ENCODE data around the gene PRKCH.

PRKCH gene

GRCh38 chr14:61575126-61575525, 253.7 kb downstream of the PRKCH start:
- H2BK120ac ChIP-seq (ENCODE audit: low read depth, low read length), result no peak overlapping the region
- no CpG with 5 or more reads among the region's 3 CpGs for WGBS (ENCODE audit: extremely low coverage, insufficient coverage, low lambda C conversion rate)
- no peak overlapping the region for H3K4me3 ChIP-seq (ENCODE audit: low read length)
- no peak overlapping the region for H2BK15ac ChIP-seq (replicated peaks; ENCODE audit: low read depth)
- H3K18ac ChIP-seq (ENCODE audit: low read length), result no peak overlapping the region
- no peaks in the 10 kb centered on the region for H3K4me1 ChIP-seq (ENCODE audit: control insufficient read depth, low read depth, low read length)
- no peak overlapping the region for H2BK5ac ChIP-seq (ENCODE audit: low read length)
- no peak for DNase-seq
- no peak overlapping the region for H4K8ac ChIP-seq (ENCODE audit: low read depth, low read length)
- H3K9ac ChIP-seq (ENCODE audit: low read length), result no peak overlapping the region
- H4K5ac ChIP-seq (ENCODE audit: low read length), result no peak overlapping the region
- no peak overlapping the region for H2AK5ac ChIP-seq (ENCODE audit: low read length)
- H3K79me2 ChIP-seq (ENCODE audit: control insufficient read depth, insufficient read depth, low read length), result no peaks in the 10 kb centered on the region
- H3K56ac ChIP-seq (ENCODE audit: low read length), result no peak overlapping the region
- H3K23ac ChIP-seq (ENCODE audit: low read length), result no peak overlapping the region
- H3K4ac ChIP-seq (ENCODE audit: low read depth, low read length), result no peak overlapping the region
- H3K4me2 ChIP-seq (ENCODE audit: low read length), result no peak overlapping the region
- H3K27ac ChIP-seq (ENCODE audit: low read depth, low read length), result no peak overlapping the region
- H3K27me3 ChIP-seq (ENCODE audit: insufficient read depth, low read length, poor library complexity), result no peaks in the 10 kb centered on the region
- no peaks in the 10 kb centered on the region for H3K36me3 ChIP-seq (ENCODE audit: control insufficient read depth, insufficient read depth, low read length)
- H3K79me1 ChIP-seq (ENCODE audit: low read length), result no peaks in the 10 kb centered on the region

- no peak overlapping the region for H3K9ac ChIP-seq (ENCODE audit: low read length)
- H2AK5ac ChIP-seq (ENCODE audit: low read length), result no peak overlapping the region
- no peak overlapping the region for H3K4me2 ChIP-seq (ENCODE audit: low read length)
- no peak overlapping the region for H2BK15ac ChIP-seq (replicated peaks; ENCODE audit: low read depth)
- no peak for DNase-seq
- no peaks in the 10 kb centered on the region for H3K36me3 ChIP-seq (ENCODE audit: control insufficient read depth, insufficient read depth, low read length)
- H3K4me1 ChIP-seq (ENCODE audit: control insufficient read depth, low read depth, low read length), result no peaks in the 10 kb centered on the region
- H4K8ac ChIP-seq (ENCODE audit: low read depth, low read length), result no peak overlapping the region
- no peak overlapping the region for H3K18ac ChIP-seq (ENCODE audit: low read length)
- H4K5ac ChIP-seq (ENCODE audit: low read length), result no peak overlapping the region
- H3K4me3 ChIP-seq (ENCODE audit: low read length), result no peak overlapping the region
- no peak overlapping the region for H3K56ac ChIP-seq (ENCODE audit: low read length)
- WGBS (ENCODE audit: extremely low coverage, insufficient coverage, low lambda C conversion rate), result no CpG with 5 or more reads among the region's 6 CpGs
- no peak overlapping the region for H2BK5ac ChIP-seq (ENCODE audit: low read length)
- H3K27ac ChIP-seq (ENCODE audit: low read depth, low read length), result no peak overlapping the region
- no peaks in the 10 kb centered on the region for H3K27me3 ChIP-seq (ENCODE audit: insufficient read depth, low read length, poor library complexity)
- H2BK120ac ChIP-seq (ENCODE audit: low read depth, low read length), result no peak overlapping the region
- no peak overlapping the region for H3K23ac ChIP-seq (ENCODE audit: low read length)
- H3K79me2 ChIP-seq (ENCODE audit: control insufficient read depth, insufficient read depth, low read length), result no peaks in the 10 kb centered on the region
- no peak overlapping the region for H3K4ac ChIP-seq (ENCODE audit: low read depth, low read length)
- H3K79me1 ChIP-seq (ENCODE audit: low read length), result no peaks in the 10 kb centered on the region
These were observed 254.3 kb downstream of the PRKCH start for GRCh38 chr14:61575551-61576150.

GRCh38 chr14:61577506-61577931, 256.1 kb downstream of the PRKCH start:
- no CpG with 5 or more reads among the region's 2 CpGs for WGBS (ENCODE audit: extremely low coverage, insufficient coverage, low lambda C conversion rate)
- no peak overlapping the region for H3K4me3 ChIP-seq (ENCODE audit: low read length)
- H2BK15ac ChIP-seq (replicated peaks; ENCODE audit: low read depth), result no peak overlapping the region
- no peak overlapping the region for H3K18ac ChIP-seq (ENCODE audit: low read length)
- H4K8ac ChIP-seq (ENCODE audit: low read depth, low read length), result no peak overlapping the region
- H3K79me2 ChIP-seq (ENCODE audit: control insufficient read depth, insufficient read depth, low read length), result no peaks in the 10 kb centered on the region
- H3K27me3 ChIP-seq (ENCODE audit: insufficient read depth, low read length, poor library complexity), result no peaks in the 10 kb centered on the region
- H3K9ac ChIP-seq (ENCODE audit: low read length), result no peak overlapping the region
- no peak overlapping the region for H3K4ac ChIP-seq (ENCODE audit: low read depth, low read length)
- no peak overlapping the region for H2BK120ac ChIP-seq (ENCODE audit: low read depth, low read length)
- H3K4me2 ChIP-seq (ENCODE audit: low read length), result no peak overlapping the region
- H3K56ac ChIP-seq (ENCODE audit: low read length), result no peak overlapping the region
- H2BK5ac ChIP-seq (ENCODE audit: low read length), result no peak overlapping the region
- no peak overlapping the region for H3K23ac ChIP-seq (ENCODE audit: low read length)
- H3K36me3 ChIP-seq (ENCODE audit: control insufficient read depth, insufficient read depth, low read length), result no peaks in the 10 kb centered on the region
- H2AK5ac ChIP-seq (ENCODE audit: low read length), result no peak overlapping the region
- no peaks in the 10 kb centered on the region for H3K4me1 ChIP-seq (ENCODE audit: control insufficient read depth, low read depth, low read length)
- no peaks in the 10 kb centered on the region for H3K79me1 ChIP-seq (ENCODE audit: low read length)
- DNase-seq, result no peak
- H3K27ac ChIP-seq (ENCODE audit: low read depth, low read length), result no peak overlapping the region
- no peak overlapping the region for H4K5ac ChIP-seq (ENCODE audit: low read length)

GRCh38 chr14:61578745-61579144, 257.4 kb downstream of the PRKCH start:
- Histone ChIP-seq H3K36me3 (ENCODE audit: control insufficient read depth, insufficient read depth, low read length) (no peaks in the 10 kb centered on the region), H3K18ac (ENCODE audit: low read length) (no peak overlapping the region), H3K9ac (ENCODE audit: low read length) (no peak overlapping the region), H3K79me2 (ENCODE audit: control insufficient read depth, insufficient read depth, low read length) (no peaks in the 10 kb centered on the region), H4K5ac (ENCODE audit: low read length) (no peak overlapping the region), H3K4me2 (ENCODE audit: low read length) (no peak overlapping the region), H3K4ac (ENCODE audit: low read depth, low read length) (no peak overlapping the region), H2BK120ac (ENCODE audit: low read depth, low read length) (no peak overlapping the region), H3K56ac (ENCODE audit: low read length) (no peak overlapping the region), H3K23ac (ENCODE audit: low read length) (no peak overlapping the region), H2AK5ac (ENCODE audit: low read length) (no peak overlapping the region), H3K27ac (ENCODE audit: low read depth, low read length) (no peak overlapping the region), H3K4me1 (ENCODE audit: control insufficient read depth, low read depth, low read length) (no peaks in the 10 kb centered on the region), H3K27me3 (ENCODE audit: insufficient read depth, low read length, poor library complexity) (no peaks in the 10 kb centered on the region), H4K8ac (ENCODE audit: low read depth, low read length) (no peak overlapping the region), H2BK15ac (replicated peaks; ENCODE audit: low read depth) (no peak overlapping the region), H3K79me1 (ENCODE audit: low read length) (no peaks in the 10 kb centered on the region), H2BK5ac (ENCODE audit: low read length) (no peak overlapping the region), H3K4me3 (ENCODE audit: low read length) (no peak overlapping the region)
- DNase-seq, result no peak
- no CpG with 5 or more reads among the region's 2 CpGs for WGBS (ENCODE audit: extremely low coverage, insufficient coverage, low lambda C conversion rate)

GRCh38 chr14:61581340-61581739, 260.0 kb downstream of the PRKCH start:
- no peak for DNase-seq
- Histone ChIP-seq H2BK5ac (ENCODE audit: low read length) (no peak overlapping the region), H4K8ac (ENCODE audit: low read depth, low read length) (no peak overlapping the region), H3K79me2 (ENCODE audit: control insufficient read depth, insufficient read depth, low read length) (no peaks in the 10 kb centered on the region), H4K5ac (ENCODE audit: low read length) (no peak overlapping the region), H3K27me3 (ENCODE audit: insufficient read depth, low read length, poor library complexity) (no peaks in the 10 kb centered on the region), H3K18ac (ENCODE audit: low read length) (no peak overlapping the region), H3K56ac (ENCODE audit: low read length) (no peak overlapping the region), H3K4me2 (ENCODE audit: low read length) (no peak overlapping the region), H3K4me1 (ENCODE audit: control insufficient read depth, low read depth, low read length) (no peaks in the 10 kb centered on the region), H3K23ac (ENCODE audit: low read length) (no peak overlapping the region), H3K9ac (ENCODE audit: low read length) (no peak overlapping the region), H2AK5ac (ENCODE audit: low read length) (no peak overlapping the region), H3K4me3 (ENCODE audit: low read length) (no peak overlapping the region), H3K27ac (ENCODE audit: low read depth, low read length) (no peak overlapping the region), H3K4ac (ENCODE audit: low read depth, low read length) (no peak overlapping the region), H2BK15ac (replicated peaks; ENCODE audit: low read depth) (no peak overlapping the region), H3K79me1 (ENCODE audit: low read length) (no peaks in the 10 kb centered on the region), H3K36me3 (ENCODE audit: control insufficient read depth, insufficient read depth, low read length) (no peaks in the 10 kb centered on the region), H2BK120ac (ENCODE audit: low read depth, low read length) (no peak overlapping the region)
- WGBS (ENCODE audit: extremely low coverage, insufficient coverage, low lambda C conversion rate), result no CpG with 5 or more reads among the region's 1 CpG

- no peak overlapping the region for H3K27ac ChIP-seq (ENCODE audit: low read depth, low read length)
- H3K23ac ChIP-seq (ENCODE audit: low read length), result no peak overlapping the region
- H3K4me1 ChIP-seq (ENCODE audit: control insufficient read depth, low read depth, low read length), result no peaks in the 10 kb centered on the region
- no peak overlapping the region for H2AK5ac ChIP-seq (ENCODE audit: low read length)
- no peak overlapping the region for H3K56ac ChIP-seq (ENCODE audit: low read length)
- H2BK5ac ChIP-seq (ENCODE audit: low read length), result no peak overlapping the region
- H3K9ac ChIP-seq (ENCODE audit: low read length), result no peak overlapping the region
- no peak overlapping the region for H3K18ac ChIP-seq (ENCODE audit: low read length)
- H3K79me2 ChIP-seq (ENCODE audit: control insufficient read depth, insufficient read depth, low read length), result no peaks in the 10 kb centered on the region
- no peak overlapping the region for H2BK15ac ChIP-seq (replicated peaks; ENCODE audit: low read depth)
- H4K5ac ChIP-seq (ENCODE audit: low read length), result no peak overlapping the region
- no peak overlapping the region for H4K8ac ChIP-seq (ENCODE audit: low read depth, low read length)
- H3K4me2 ChIP-seq (ENCODE audit: low read length), result no peak overlapping the region
- no peaks in the 10 kb centered on the region for H3K36me3 ChIP-seq (ENCODE audit: control insufficient read depth, insufficient read depth, low read length)
- H3K4me3 ChIP-seq (ENCODE audit: low read length), result no peak overlapping the region
- no peaks in the 10 kb centered on the region for H3K27me3 ChIP-seq (ENCODE audit: insufficient read depth, low read length, poor library complexity)
- H3K4ac ChIP-seq (ENCODE audit: low read depth, low read length), result no peak overlapping the region
- no peak for DNase-seq
- no peak overlapping the region for H2BK120ac ChIP-seq (ENCODE audit: low read depth, low read length)
- no peaks in the 10 kb centered on the region for H3K79me1 ChIP-seq (ENCODE audit: low read length)
- WGBS (ENCODE audit: extremely low coverage, insufficient coverage, low lambda C conversion rate), result 100% methylated on average over 1 of the region's 3 CpGs
These were observed 260.7 kb downstream of the PRKCH start for GRCh38 chr14:61581955-61582615.
